Measurements from ENCODE around the gene CCT8L2.

DNA sequence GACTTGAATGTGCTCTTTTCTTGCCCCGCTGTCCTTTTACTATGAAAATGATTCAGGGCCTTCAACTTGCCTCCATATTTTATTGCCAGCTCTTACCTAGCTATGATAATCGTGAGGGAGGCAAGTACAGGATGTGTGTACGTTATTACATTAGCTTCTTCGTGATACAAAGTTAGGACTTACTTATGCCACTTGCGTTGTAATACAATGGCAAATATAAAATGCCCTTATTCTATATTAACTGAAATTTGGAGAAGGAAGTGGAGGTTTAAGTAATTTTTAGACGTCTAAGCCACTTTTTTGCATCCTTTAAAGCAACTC, 10.8 kb upstream of the CCT8L2 start:
- TF ChIP-seq, protein P1, sequence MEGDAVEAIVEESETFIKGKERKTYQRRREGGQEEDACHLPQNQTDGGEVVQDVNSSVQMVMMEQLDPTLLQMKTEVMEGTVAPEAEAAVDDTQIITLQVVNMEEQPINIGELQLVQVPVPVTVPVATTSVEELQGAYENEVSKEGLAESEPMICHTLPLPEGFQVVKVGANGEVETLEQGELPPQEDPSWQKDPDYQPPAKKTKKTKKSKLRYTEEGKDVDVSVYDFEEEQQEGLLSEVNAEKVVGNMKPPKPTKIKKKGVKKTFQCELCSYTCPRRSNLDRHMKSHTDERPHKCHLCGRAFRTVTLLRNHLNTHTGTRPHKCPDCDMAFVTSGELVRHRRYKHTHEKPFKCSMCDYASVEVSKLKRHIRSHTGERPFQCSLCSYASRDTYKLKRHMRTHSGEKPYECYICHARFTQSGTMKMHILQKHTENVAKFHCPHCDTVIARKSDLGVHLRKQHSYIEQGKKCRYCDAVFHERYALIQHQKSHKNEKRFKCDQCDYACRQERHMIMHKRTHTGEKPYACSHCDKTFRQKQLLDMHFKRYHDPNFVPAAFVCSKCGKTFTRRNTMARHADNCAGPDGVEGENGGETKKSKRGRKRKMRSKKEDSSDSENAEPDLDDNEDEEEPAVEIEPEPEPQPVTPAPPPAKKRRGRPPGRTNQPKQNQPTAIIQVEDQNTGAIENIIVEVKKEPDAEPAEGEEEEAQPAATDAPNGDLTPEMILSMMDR (IDR thresholded peaks at IDR 0.05; ENCODE audit: extremely low read depth in 1 of 2, insufficient read depth in 1 of 2, low read depth in 1 of 2, low read length in 2 of 2) = no peak
- TF ChIP-seq, protein P2, sequence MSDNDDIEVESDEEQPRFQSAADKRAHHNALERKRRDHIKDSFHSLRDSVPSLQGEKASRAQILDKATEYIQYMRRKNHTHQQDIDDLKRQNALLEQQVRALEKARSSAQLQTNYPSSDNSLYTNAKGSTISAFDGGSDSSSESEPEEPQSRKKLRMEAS (IDR thresholded peaks at IDR 0.05; ENCODE audit: insufficient read depth, insufficient read length) = no peak
- TF ChIP-seq POLR2A (IDR thresholded peaks at IDR 0.05; ENCODE audit: low read depth, low read length) = no peak
- no peak for TF ChIP-seq EZH2 (IDR thresholded peaks at IDR 0.05; ENCODE audit: borderline replicate concordance, low read depth, low read length, severe bottlenecking)
- no peak for TF ChIP-seq FOS (IDR thresholded peaks at IDR 0.05; ENCODE audit: borderline replicate concordance, insufficient read depth, low read length)
- TF ChIP-seq POLR2AphosphoS5 (IDR thresholded peaks at IDR 0.05; ENCODE audit: insufficient read depth, low read depth, low read length) = no peak

Measured in endothelial cell of umbilical vein (primary cell).